Measurements from ENCODE around the gene RBM10. TPM values are rescaled to one million over a fixed set of nuclear protein-coding genes. Genes with fewer than 3 reads are reported as not detected.

The RBM10 gene
- total RNA-seq, 1 donor from 2014 or later: 38.5 TPM

GRCh38 chrX:47176101-47176740 is 31.2 kb downstream of the RBM10 start:
- no peak for DNase-seq (ENCODE audit: low spot score)

DNA sequence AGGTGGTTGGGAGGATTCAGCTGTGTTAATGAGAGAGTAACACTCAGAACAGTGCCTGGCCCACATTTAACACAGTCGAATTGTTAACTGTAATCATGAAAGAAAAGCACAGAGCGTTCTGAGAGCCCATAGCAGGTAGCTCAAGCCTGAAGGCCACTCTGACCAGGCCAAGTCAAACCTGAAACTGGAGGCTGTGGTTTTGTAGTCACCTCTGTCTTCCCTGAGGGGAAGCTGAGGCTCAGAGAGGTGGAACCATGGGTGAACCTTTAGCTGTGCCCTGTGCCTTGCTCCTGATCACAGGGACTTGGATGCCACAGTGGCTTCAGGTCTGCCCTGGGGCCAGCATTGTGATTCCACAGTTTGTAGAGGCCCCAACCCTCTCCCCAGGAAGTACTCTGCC is 32.1 kb downstream of the RBM10 start:
- no peak for DNase-seq (ENCODE audit: low spot score)

- no peak for DNase-seq (ENCODE audit: low spot score)
Observed at GRCh38 chrX:47178337-47178736, 33.3 kb downstream of the RBM10 start.

GRCh38 chrX:47179221-47179927 is 34.4 kb downstream of the RBM10 start:
- no peak for DNase-seq (ENCODE audit: low spot score)

GRCh38 chrX:47179928-47180255 is 34.9 kb downstream of the RBM10 start:
- no peak for DNase-seq (ENCODE audit: low spot score)

DNA sequence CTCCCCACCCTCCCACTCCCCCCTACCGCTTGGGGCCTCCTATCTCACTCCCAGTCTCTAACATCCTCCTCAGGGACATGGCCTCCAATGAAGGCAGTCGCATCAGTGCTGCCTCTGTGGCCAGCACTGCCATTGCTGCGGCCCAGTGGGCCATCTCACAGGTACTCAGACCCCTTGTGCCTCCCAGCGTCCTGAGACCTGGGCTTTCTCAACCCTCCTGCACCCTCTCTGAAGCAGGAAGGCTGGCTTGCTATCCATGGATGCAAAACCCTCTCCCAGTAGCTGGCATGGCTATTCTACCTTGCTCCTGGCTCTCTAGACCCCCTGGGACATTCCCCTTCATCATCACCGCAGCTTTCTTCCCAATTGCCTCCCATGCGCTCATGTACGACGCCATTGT is 35.3 kb downstream of the RBM10 start:
- DNase-seq (ENCODE audit: low spot score): no peak

DNA sequence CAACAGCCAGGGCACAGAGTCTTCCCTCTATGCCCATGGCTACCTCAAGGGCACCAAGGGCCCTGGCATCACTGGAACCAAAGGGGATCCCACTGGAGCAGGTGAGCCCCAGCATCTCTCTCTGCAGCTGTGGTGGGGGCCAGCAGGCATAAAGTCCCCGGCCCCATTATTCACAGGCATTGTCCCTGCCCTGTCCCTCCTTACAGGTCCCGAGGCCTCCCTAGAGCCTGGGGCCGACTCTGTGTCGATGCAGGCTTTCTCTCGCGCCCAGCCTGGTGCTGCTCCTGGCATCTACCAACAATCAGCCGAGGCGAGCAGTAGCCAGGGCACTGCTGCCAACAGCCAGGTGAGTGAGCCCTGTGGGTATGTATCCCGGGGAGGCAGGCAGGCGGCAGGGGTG is 36.3 kb downstream of the RBM10 start:
- DNase-seq (ENCODE audit: low spot score): no peak

DNA sequence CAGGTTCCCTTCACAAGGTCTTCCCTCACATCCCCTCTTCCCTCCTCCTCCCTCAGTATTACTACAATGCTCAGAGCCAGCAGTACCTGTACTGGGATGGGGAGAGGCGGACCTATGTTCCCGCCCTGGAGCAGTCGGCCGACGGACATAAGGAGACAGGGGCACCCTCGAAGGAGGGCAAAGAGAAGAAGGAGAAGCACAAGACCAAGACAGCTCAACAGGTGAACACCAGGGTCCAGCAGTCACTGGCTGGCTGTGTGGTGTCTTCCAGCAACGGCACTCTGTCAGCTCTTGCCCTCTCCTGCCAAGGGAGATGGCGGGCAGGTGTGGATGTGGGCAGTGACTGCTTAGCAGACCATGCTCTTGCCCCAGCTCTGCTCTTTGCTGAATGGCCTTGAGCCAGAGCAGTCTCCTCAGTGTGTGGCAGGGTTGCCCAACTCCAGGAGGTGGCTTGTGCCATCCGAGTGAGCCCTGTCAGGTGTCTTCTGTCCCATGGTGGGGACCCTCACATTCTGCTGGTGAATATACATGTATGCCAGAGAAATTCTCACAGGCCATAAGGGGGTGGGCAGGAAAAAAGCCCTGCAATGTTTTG is 37.2 kb downstream of the RBM10 start:
- DNase-seq (ENCODE audit: low spot score): no peak

DNA sequence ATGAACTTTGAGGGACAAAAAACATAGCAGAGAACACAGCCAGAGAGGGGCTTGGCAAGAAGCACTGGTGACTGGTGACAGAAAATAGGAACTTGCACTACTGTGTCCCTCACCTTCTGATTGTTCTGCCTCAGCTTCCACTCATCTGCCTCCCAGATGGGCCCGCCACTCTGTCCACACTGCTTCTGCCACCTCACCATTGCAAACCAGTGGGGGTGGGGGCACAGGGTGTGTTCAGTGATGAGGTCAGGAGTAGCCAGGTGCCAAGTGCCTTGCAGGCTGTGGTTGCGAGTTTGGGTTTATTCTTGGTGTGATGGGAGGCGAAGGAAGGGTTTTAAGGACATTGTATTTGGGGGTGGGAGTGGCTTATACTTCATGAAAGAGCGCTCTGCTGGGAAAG is 39.5 kb downstream of the RBM10 start:
- no peak for DNase-seq (ENCODE audit: low spot score)

DNA sequence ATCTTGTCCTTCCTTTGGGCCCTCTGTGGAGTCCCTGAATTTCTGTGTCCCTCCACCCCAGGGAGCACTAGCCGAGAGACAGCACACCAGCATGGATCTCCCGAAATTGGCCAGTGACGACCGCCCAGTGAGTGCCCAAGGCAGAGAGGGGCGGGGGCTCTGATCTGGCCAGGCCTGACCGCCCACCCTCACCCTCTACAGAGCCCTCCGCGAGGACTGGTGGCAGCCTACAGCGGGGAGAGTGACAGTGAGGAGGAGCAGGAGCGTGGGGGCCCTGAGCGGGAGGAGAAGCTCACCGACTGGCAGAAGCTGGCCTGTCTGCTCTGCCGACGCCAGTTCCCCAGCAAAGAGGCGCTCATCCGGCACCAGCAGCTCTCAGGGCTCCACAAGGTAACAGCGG is 40.2 kb downstream of the RBM10 start:
- no peak for DNase-seq (ENCODE audit: low spot score)

GRCh38 chrX:47186096-47186740 is 41.2 kb downstream of the RBM10 start:
- DNase-seq (ENCODE audit: low spot score): no peak

- DNase-seq (ENCODE audit: low spot score): no peak
Observed at GRCh38 chrX:47187106-47187677, 42.2 kb downstream of the RBM10 start.

DNA sequence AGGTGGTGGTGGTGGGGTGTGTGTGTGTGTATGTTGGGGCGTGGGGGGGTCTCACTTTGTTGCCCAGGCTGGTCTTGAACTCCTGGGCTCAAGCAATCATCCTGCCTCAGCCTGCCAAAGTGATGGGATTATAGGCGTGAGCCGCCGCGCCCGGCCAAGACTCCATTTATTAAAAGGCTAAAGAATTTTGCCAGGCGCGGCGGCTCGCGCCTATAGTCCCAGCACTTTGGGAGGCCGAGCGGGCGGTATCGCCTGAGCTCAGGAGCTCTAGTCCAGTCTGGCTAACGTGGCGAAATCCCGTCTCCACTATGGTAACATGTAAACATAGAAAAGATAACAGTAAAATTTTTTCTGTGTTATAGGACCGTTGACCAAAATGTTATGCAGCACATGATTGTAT is 44.9 kb downstream of the RBM10 start:
- DNase-seq (ENCODE audit: low spot score): no peak

DNA sequence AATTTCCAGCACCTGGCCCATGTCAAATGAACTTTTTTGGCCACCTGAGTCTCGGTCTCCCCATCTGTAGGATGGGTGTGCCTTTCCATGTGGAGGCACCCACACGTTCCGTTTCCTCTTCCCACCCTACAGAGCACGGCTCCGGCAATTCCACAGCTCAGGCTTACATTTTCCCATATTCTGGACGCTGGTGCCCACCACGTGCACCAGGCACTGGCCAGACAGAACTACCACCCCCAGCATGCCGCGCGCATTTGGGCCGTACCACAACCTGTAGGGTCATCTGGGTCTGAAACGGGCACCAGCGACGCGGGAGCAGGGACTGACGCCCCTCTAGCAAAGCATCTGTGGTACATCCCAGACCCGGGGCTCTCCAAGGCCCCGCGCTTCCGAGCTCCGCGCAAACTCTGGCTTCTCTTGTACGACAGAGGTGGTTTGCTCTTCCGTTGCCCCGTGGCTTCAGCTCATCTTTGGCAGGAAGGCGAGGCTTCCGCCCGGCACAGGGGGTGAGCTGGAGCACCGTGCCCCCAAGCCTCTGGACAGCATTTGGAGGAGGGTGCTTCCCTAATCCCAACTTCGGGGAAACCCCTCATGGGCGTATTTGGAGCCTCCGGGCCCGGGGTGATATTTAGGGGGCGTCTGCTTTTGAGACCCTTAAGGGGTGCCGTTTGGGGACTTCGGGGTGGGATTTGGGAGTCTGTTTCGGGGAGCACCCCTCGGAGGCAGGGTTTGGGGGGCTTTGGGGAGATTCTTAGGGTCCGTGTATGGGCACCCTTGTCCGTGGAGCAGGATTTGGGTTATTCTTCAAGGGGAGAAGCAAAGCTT is 45.6 kb downstream of the RBM10 start:
- DNase-seq (ENCODE audit: low spot score): peak; percentile 83

- DNase-seq (ENCODE audit: low spot score): no peak
Observed at GRCh38 chrX:47191331-47191730, 46.3 kb downstream of the RBM10 start.

DNA sequence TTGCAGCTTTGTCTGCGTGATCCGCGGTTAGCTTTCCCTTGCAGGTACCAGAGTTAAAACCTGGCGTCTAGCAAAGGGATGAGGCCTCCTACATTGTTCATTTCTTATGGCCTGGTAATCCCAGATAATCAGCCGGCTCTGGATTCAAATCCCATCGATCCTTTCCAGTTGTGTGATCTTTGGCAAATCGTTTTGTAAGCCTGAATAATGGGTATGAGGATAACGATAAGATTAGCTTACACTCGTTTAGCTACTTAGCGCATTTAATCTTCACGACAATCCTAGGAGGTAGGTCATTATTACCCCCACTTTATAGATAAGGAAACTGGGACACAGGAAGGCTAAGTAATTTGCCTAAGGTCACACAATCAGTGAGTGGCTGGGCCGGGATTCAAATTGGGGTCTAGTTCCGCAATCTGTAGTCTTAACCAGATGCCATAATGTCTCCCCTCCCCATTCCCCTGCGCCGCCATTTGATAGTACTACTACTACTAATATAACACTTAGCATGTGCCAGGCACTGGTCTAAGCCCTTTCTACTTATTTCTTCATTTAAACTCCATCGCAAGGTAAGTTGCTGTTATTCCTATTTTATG is 46.9 kb downstream of the RBM10 start:
- no peak for DNase-seq (ENCODE audit: low spot score)

- peak; percentile 99 for DNase-seq (ENCODE audit: low spot score)
Observed at GRCh38 chrX:47193475-47194193, 48.6 kb downstream of the RBM10 start, which contains the start of gene UBA1. Gene UBA1 (plus strand): TSS chrX:47193829. CDS start chrX:47198803, 4,974 bp downstream.

DNA sequence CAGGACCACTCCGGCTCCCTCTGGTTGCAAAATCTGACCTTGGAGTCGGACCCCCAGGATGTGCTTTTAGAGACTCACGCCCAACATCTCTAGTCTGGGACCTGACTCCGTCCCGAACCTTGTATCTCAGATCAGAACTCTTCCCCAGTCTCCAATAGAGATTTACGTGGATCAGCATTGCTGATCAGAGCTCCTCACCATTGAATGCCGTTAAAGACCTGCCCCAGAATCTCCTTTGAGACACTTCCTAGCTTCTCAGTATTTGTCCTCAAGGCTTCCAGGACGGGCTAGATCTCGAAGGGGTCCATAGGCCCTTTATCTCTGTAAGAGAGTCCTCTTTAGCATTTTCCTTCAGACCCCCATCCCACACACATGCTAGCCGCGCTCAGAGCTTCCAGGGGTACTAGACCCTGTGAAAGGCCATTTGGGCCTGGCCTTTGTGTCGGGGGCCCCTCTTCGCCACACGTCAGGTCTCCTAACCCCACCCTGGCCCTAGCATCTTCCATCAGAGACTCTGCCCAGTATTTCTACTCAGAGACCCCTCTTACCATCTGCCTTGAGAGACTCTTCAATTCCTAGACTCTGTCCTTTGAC is 49.3 kb downstream of the RBM10 start:
- no peak for DNase-seq (ENCODE audit: low spot score)

GRCh38 chrX:47196098-47196497 is 51.1 kb downstream of the RBM10 start:
- no peak for DNase-seq (ENCODE audit: low spot score)

DNA sequence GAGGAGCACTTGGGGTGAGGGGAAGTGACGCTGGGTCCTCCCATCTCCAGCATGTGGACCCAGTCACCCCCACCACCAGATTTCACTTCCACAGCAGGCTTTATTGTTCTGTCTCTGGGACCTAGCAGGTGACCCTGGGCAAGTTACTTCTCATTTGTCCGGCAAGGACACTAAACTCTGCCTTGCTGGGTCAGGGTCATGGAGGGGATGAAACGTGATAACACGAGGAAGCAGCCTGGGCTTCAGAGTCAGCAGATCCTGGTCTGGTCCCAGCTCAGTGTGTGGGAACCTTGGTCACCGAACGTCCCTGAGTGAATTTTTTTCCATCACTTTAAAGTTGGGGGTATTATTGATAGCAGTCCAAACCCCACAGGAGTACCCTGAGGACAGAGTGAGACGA is 52.5 kb downstream of the RBM10 start:
- DNase-seq (ENCODE audit: low spot score): no peak

Data from ureter (tissue), 1 donor.